Measurements from ENCODE around the gene RABGGTA. TPM values are rescaled to one million over a fixed set of nuclear protein-coding genes. Genes with fewer than 3 reads are reported as not detected.

RABGGTA gene
- total and polyA plus RNA-seq, 10 of the 15 experiments (the other 5 are each of a cell fraction or from before 2014, with no cell fraction given), result 19.1 to 75.6 (median 46.9) TPM

DNA sequence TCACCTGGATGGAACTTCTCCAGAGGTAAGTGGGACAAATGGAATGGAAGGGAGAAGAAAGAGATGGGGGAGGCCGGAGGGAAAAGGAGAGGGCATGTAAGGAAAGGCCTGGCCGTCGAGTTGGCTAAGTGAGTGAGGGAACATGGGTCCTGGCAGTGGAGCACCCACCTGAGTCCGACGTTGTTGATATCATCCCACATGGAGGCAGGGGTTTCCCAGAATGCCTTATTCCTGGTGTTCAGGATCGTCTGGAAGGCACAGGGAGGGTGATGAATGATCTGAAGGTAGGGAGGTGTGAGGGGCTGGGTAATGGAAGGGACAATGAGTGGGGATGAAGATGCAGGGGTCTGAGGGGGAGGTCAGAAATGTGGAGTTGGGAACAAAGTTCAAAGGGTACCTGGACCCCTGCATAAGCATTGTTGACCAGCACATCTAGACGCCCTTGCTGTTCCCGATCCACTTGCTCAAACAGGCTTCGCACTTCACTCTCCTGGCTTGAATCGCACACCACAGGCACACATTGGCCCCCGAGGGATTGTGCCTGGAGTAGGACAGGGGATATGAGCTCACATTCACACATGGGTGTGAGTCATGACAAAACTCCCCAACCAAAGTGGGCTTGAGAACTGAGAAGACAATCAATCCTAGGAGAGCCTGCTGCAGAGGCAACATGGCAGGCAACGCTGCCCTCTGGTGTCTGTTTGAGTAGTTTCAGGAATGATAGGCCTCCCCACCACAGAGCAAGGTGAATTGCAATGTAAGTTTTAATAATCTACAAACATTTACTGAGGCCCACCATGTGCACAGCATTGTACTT is 25.2 kb upstream of the RABGGTA start (continued):
- TF ChIP-seq, protein P1, sequence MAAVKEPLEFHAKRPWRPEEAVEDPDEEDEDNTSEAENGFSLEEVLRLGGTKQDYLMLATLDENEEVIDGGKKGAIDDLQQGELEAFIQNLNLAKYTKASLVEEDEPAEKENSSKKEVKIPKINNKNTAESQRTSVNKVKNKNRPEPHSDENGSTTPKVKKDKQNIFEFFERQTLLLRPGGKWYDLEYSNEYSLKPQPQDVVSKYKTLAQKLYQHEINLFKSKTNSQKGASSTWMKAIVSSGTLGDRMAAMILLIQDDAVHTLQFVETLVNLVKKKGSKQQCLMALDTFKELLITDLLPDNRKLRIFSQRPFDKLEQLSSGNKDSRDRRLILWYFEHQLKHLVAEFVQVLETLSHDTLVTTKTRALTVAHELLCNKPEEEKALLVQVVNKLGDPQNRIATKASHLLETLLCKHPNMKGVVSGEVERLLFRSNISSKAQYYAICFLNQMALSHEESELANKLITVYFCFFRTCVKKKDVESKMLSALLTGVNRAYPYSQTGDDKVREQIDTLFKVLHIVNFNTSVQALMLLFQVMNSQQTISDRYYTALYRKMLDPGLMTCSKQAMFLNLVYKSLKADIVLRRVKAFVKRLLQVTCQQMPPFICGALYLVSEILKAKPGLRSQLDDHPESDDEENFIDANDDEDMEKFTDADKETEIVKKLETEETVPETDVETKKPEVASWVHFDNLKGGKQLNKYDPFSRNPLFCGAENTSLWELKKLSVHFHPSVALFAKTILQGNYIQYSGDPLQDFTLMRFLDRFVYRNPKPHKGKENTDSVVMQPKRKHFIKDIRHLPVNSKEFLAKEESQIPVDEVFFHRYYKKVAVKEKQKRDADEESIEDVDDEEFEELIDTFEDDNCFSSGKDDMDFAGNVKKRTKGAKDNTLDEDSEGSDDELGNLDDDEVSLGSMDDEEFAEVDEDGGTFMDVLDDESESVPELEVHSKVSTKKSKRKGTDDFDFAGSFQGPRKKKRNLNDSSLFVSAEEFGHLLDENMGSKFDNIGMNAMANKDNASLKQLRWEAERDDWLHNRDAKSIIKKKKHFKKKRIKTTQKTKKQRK (IDR thresholded peaks at IDR 0.05; ENCODE audit: low read depth, low read length), result no peak
- TF ChIP-seq NBN (IDR thresholded peaks at IDR 0.05) (peak; percentile 49; the same call in 1 of the 2 replicates), PML (IDR thresholded peaks at IDR 0.05; ENCODE audit: low read length) (no peak), HDGF (IDR thresholded peaks at IDR 0.05) (peak; percentile 40; the same call in 1 of the 2 replicates), JUNB (IDR thresholded peaks at IDR 0.05) (peak; percentile 74), KDM1A (IDR thresholded peaks at IDR 0.05; ENCODE audit: borderline replicate concordance) (no peak), CHD2 (IDR thresholded peaks at IDR 0.05; ENCODE audit: borderline replicate concordance, low read depth, low read length) (no peak), ESRRA (IDR thresholded peaks at IDR 0.05; ENCODE audit: low read length) (peak; percentile 67; the same call in 1 of the 2 replicates), DPF2 (IDR thresholded peaks at IDR 0.05) (peak; percentile 77), TCF12 (IDR thresholded peaks at IDR 0.05; ENCODE audit: low read depth, low read length) (no peak), SREBF2 (IDR thresholded peaks at IDR 0.05; ENCODE audit: low read length) (no peak), ETV6 (conservative IDR thresholded peaks at IDR 0.05 in 1 of 2, IDR thresholded peaks at IDR 0.05 in 1 of 2; ENCODE audit: borderline replicate concordance in 1 of 2, low read depth in 1 of 2) (no peak), POU2F2 (IDR thresholded peaks at IDR 0.05; ENCODE audit: borderline replicate concordance, low read depth, low read length) (0 out of 3 replicates have a peak, but pooled peaks have one; percentile 54), FOXK2 (IDR thresholded peaks at IDR 0.05) (peak; percentile 35), SMAD5 (IDR thresholded peaks at IDR 0.05; ENCODE audit: low read depth) (no peak), TCF7 (IDR thresholded peaks at IDR 0.05; ENCODE audit: borderline replicate concordance) (no peak), ATF7 (IDR thresholded peaks at IDR 0.05; ENCODE audit: low read depth) (peak; percentile 86), NR2F1 (conservative IDR thresholded peaks at IDR 0.05) (no peak)
- TF ChIP-seq, protein P2, sequence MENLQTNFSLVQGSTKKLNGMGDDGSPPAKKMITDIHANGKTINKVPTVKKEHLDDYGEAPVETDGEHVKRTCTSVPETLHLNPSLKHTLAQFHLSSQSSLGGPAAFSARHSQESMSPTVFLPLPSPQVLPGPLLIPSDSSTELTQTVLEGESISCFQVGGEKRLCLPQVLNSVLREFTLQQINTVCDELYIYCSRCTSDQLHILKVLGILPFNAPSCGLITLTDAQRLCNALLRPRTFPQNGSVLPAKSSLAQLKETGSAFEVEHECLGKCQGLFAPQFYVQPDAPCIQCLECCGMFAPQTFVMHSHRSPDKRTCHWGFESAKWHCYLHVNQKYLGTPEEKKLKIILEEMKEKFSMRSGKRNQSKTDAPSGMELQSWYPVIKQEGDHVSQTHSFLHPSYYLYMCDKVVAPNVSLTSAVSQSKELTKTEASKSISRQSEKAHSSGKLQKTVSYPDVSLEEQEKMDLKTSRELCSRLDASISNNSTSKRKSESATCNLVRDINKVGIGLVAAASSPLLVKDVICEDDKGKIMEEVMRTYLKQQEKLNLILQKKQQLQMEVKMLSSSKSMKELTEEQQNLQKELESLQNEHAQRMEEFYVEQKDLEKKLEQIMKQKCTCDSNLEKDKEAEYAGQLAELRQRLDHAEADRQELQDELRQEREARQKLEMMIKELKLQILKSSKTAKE (IDR thresholded peaks at IDR 0.05; ENCODE audit: low read depth, poor library complexity, severe bottlenecking), result no peak
- TF ChIP-seq, protein P3, sequence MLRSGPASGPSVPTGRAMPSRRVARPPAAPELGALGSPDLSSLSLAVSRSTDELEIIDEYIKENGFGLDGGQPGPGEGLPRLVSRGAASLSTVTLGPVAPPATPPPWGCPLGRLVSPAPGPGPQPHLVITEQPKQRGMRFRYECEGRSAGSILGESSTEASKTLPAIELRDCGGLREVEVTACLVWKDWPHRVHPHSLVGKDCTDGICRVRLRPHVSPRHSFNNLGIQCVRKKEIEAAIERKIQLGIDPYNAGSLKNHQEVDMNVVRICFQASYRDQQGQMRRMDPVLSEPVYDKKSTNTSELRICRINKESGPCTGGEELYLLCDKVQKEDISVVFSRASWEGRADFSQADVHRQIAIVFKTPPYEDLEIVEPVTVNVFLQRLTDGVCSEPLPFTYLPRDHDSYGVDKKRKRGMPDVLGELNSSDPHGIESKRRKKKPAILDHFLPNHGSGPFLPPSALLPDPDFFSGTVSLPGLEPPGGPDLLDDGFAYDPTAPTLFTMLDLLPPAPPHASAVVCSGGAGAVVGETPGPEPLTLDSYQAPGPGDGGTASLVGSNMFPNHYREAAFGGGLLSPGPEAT (IDR thresholded peaks at IDR 0.05; ENCODE audit: low read depth), result peak; percentile 64
- TF ChIP-seq, protein P4, sequence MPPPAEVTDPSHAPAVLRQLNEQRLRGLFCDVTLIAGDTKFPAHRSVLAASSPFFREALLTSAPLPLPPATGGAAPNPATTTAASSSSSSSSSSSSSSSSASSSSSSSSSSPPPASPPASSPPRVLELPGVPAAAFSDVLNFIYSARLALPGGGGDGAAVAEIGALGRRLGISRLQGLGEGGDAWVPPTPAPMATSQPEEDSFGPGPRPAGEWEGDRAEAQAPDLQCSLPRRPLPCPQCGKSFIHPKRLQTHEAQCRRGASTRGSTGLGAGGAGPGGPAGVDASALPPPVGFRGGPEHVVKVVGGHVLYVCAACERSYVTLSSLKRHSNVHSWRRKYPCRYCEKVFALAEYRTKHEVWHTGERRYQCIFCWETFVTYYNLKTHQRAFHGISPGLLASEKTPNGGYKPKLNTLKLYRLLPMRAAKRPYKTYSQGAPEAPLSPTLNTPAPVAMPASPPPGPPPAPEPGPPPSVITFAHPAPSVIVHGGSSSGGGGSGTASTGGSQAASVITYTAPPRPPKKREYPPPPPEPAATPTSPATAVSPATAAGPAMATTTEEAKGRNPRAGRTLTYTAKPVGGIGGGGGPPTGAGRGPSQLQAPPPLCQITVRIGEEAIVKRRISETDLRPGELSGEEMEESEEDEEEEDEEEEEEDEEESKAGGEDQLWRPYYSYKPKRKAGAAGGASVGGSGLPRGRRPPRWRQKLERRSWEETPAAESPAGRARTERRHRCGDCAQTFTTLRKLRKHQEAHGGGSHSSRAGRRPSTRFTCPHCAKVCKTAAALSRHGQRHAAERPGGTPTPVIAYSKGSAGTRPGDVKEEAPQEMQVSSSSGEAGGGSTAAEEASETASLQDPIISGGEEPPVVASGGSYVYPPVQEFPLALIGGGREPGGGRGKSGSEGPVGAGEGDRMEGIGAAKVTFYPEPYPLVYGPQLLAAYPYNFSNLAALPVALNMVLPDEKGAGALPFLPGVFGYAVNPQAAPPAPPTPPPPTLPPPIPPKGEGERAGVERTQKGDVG (CRISPR knock-in tag; IDR thresholded peaks at IDR 0.05), result no peak

Measured in GM12878 (cell line).